Putamen (tissue), 1 donor: ENCODE data around the gene RELA.
A peak's percentile ranks its signal among the peaks of the same experiment; 100 is the strongest.
"Not testable (repeated sequence)": the region's sequence is repeated elsewhere in the genome, so short reads cannot be mapped to it uniquely, and the experiment has no call there.

Source experiments
- DNase-seq: peaks from one replicate; pipeline ENCODE4 v3.0.0-alpha.2; 2016; ENCODE audit warnings: low spot score

RELA gene

GRCh38 chr11:65648997-65649493 lies 13.7 kb downstream of the RELA start:
- no peak for DNase-seq

GRCh38 chr11:65646958-65647701 lies 15.6 kb downstream of the RELA start:
- peak; percentile 50 for DNase-seq

- DNase-seq = no peak
These were observed 16.3 kb downstream of the RELA start for GRCh38 chr11:65646288-65646957.

GRCh38 chr11:65645710-65646109 lies 17.0 kb downstream of the RELA start:
- no peak for DNase-seq

GRCh38 chr11:65644837-65645236 lies 17.9 kb downstream of the RELA start:
- no peak for DNase-seq

GRCh38 chr11:65643971-65644370 lies 18.7 kb downstream of the RELA start:
- no peak for DNase-seq

GRCh38 chr11:65642014-65642671 lies 20.6 kb downstream of the RELA start:
- no peak for DNase-seq

- DNase-seq = no peak
These were observed 21.3 kb downstream of the RELA start for GRCh38 chr11:65641297-65642013.

- DNase-seq = peak; percentile 52
These were observed 22.0 kb downstream of the RELA start for GRCh38 chr11:65640483-65641296.

GRCh38 chr11:65639623-65640482 lies 22.9 kb downstream of the RELA start:
- no peak for DNase-seq

- not testable (repeated sequence) for DNase-seq
These were observed 23.5 kb downstream of the RELA start for GRCh38 chr11:65639228-65639597.

GRCh38 chr11:65637794-65638419 lies 24.8 kb downstream of the RELA start, which contains the start of gene SIPA1:
SIPA1 (plus strand) TSS chr11:65638101; CDS start chr11:65640922, 2,821 bp downstream.
- DNase-seq = peak; percentile 71

- no peak for DNase-seq
These were observed 25.6 kb downstream of the RELA start for GRCh38 chr11:65637032-65637557.

GRCh38 chr11:65636108-65637031 lies 26.3 kb downstream of the RELA start:
- DNase-seq = no peak

- no peak for DNase-seq
These were observed 27.6 kb downstream of the RELA start for GRCh38 chr11:65634905-65635731.

- no peak for DNase-seq
These were observed 28.3 kb downstream of the RELA start for GRCh38 chr11:65634440-65634839.

GRCh38 chr11:65634109-65634436 lies 28.6 kb downstream of the RELA start:
- DNase-seq = no peak
